HEK293T (cell line): ENCODE measurements around the gene EML6.

Experiments
- BHLHE40 ChIP-seq: fragments of 450-650 bp; IDR thresholded peaks from 2 replicates; pipeline ENCODE4 v1.6.1; 2016; ENCODE audit warnings: mild to moderate bottlenecking, moderate library complexity, borderline replicate concordance
- FOXK2 ChIP-seq: fragments of 450-650 bp; IDR thresholded peaks from 2 replicates; pipeline ENCODE4 v1.6.1; 2016; ENCODE audit warnings: mild to moderate bottlenecking
- ZNF384 ChIP-seq: fragments of 450-650 bp; IDR thresholded peaks from 2 replicates; pipeline ENCODE4 v1.6.1; 2016

DNA sequence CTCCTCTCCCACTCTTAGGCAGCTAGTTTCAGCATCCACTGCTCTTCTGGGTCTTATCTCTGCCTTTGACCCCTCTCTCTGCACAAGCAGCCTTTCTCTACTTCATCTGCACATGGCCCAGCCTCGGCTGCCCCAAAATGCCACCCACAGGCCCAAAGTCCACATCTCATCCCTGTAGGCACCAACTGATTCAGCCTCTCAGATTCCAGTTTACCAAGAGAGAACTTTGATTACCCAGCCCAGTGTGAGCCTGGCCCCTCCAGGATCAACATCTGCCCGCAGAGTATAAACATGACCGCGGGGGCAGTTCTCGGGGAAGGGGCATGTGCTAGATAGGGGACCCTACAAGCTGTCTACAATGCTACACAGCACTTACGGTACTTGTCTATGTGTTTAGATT is 185.1 kb downstream of the EML6 start:
- no peak for TF ChIP-seq FOXK2
- no peak for TF ChIP-seq BHLHE40
- no peak for TF ChIP-seq ZNF384
